ENCODE measurements around the gene CRACR2A. TPM values are rescaled to one million over a fixed set of nuclear protein-coding genes. Genes with fewer than 3 reads are reported as not detected.

Gene CRACR2A
- total and polyA plus RNA-seq, 3 donors from 2014 or later: 3.1 to 5.0 (median 4.0) TPM

DNA sequence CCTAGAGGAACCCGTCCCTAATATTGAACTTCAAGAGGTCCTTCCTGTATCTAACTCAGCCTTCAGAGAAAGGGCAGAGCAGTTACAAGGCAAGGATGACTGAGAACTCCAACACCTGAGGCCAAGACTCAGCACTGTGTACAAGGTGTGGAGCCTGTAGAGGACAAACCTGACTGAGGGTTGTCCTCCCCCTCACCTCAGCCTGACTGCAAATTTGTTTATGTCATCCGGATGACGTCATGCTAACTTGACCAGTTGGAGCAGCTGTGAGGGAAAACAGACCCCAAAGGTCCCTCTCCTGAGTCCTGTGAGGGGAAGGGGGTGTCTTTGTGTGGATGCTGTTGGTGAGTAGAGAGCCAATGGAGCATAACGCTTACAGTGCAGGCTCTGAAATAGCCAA, 4.3 kb downstream of the CRACR2A start:
- no peaks in the 10 kb centered on the region for H3K27me3 ChIP-seq
- no peak overlapping the region for H3K27ac ChIP-seq
- H3K9me3 ChIP-seq: no peaks in the 10 kb centered on the region
- no peak overlapping the region for H3K4me3 ChIP-seq
- H3K4me1 ChIP-seq: peaks cover 12% of the 10 kb centered on the region
- WGBS, 2 donors: 85 to 97% methylated on average over 4 of the region's 4 CpGs
- no peak for DNase-seq
- no peak for TF ChIP-seq POLR2A (IDR thresholded peaks at IDR 0.05)
- no peak for TF ChIP-seq CTCF (IDR thresholded peaks at IDR 0.05)
- intact Hi-C loops (cut with DNase I; ENCODE audit: low total_unique reads): no loop called here
- H3K36me3 ChIP-seq (ENCODE audit: low read depth, missing control alignments): no peaks in the 10 kb centered on the region

DNA sequence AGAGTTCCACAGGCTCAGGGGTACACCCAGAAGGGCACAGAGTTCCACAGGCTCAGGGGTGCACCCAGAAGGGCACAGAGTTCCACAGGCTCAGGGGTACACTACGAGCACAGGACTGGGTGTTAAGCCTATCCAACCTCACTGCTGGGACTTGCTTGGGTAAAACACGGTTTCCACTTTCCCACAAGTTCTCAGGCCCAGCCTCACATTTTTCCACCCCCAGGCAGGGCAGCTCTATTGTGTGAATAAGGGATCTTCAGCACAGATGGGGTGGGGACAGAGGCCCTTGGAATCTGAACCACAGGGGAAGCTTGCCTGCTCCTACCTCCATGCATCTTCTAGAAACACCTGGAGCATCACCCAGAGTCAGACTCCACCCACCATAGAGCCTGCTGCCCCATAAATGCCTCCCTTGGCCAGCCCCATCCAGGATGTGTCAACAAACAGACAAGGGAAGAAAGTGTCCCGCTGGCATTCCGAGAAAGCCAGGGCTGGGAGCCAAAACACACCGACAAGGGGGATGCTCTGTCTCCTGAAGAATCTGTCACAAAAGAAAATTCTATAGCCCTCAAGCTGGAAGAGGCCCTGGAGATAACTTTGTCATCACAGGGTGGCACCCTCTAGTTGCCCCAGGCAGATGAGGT, 4.8 kb downstream of the CRACR2A start:
- TF ChIP-seq POLR2A (IDR thresholded peaks at IDR 0.05) (no peak), CTCF (IDR thresholded peaks at IDR 0.05) (no peak)
- WGBS, 2 donors: 72 to 75% methylated on average over 3 to 5 of the region's 5 CpGs
- no peak overlapping the region for H3K4me3 ChIP-seq
- intact Hi-C loops (cut with DNase I; ENCODE audit: low total_unique reads): no loop called here
- no peaks in the 10 kb centered on the region for H3K27me3 ChIP-seq
- no peak overlapping the region for H3K27ac ChIP-seq
- H3K36me3 ChIP-seq (ENCODE audit: low read depth, missing control alignments): no peaks in the 10 kb centered on the region
- H3K4me1 ChIP-seq: peaks cover 7% of the 10 kb centered on the region
- no peak for DNase-seq
- H3K9me3 ChIP-seq: no peaks in the 10 kb centered on the region

DNA sequence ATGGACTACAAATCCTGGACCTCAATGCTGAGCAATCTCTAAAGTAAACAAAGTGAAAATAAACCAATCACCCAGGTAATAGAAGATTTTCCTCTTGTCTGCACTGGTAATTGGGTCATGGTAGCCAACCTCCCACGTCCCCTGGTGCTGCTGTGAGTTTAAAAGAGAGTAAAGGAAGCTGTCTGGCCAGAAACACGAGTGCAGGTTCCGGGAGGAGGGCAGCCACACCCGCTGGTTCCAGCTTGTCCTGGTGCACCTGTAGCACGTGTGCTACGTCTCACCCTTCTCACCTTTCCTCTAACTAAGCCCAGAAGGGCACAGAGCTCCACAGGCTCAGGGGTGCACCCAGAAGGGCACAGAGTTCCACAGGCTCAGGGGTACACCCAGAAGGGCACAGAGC, 5.4 kb downstream of the CRACR2A start:
- DNase-seq: no peak
- WGBS, 2 donors: 86 to 88% methylated on average over 6 of the region's 6 CpGs
- H3K9me3 ChIP-seq: no peaks in the 10 kb centered on the region
- intact Hi-C loops (cut with DNase I; ENCODE audit: low total_unique reads): no loop called here
- no peaks in the 10 kb centered on the region for H3K36me3 ChIP-seq (ENCODE audit: low read depth, missing control alignments)
- no peak for TF ChIP-seq CTCF (IDR thresholded peaks at IDR 0.05)
- no peak for TF ChIP-seq POLR2A (IDR thresholded peaks at IDR 0.05)
- peaks cover 6% of the 10 kb centered on the region for H3K4me1 ChIP-seq
- no peak overlapping the region for H3K4me3 ChIP-seq
- no peak overlapping the region for H3K27ac ChIP-seq
- H3K27me3 ChIP-seq: no peaks in the 10 kb centered on the region

GRCh38 chr12:3746758-3747157, 6.2 kb downstream of the CRACR2A start:
- intact Hi-C loops (cut with DNase I; ENCODE audit: low total_unique reads): no loop called here
- H3K36me3 ChIP-seq (ENCODE audit: low read depth, missing control alignments): no peaks in the 10 kb centered on the region
- no peak for DNase-seq
- no peaks in the 10 kb centered on the region for H3K9me3 ChIP-seq
- H3K4me3 ChIP-seq: no peak overlapping the region
- WGBS, 2 donors: 98 to 100% methylated on average over 4 of the region's 4 CpGs
- H3K4me1 ChIP-seq: peaks cover under 1% of the 10 kb centered on the region
- no peaks in the 10 kb centered on the region for H3K27me3 ChIP-seq
- no peak for TF ChIP-seq POLR2A (IDR thresholded peaks at IDR 0.05)
- no peak overlapping the region for H3K27ac ChIP-seq

GRCh38 chr12:3745152-3745551, 7.8 kb downstream of the CRACR2A start:
- intact Hi-C loops (cut with DNase I; ENCODE audit: low total_unique reads): no loop called here
- Histone ChIP-seq H3K9me3 (no peaks in the 10 kb centered on the region), H3K36me3 (ENCODE audit: low read depth, missing control alignments) (no peaks in the 10 kb centered on the region), H3K4me3 (no peak overlapping the region), H3K27ac (no peak overlapping the region), H3K4me1 (no peaks in the 10 kb centered on the region), H3K27me3 (no peaks in the 10 kb centered on the region)
- TF ChIP-seq POLR2A (IDR thresholded peaks at IDR 0.05) (no peak), CTCF (IDR thresholded peaks at IDR 0.05) (no peak)
- 87 to 94% methylated on average over 6 of the region's 6 CpGs for WGBS, 2 donors
- no peak for DNase-seq
